GM12878 (cell line): ENCODE data around the gene SLC25A28. TPM values are rescaled to one million over a fixed set of nuclear protein-coding genes. Genes with fewer than 3 reads are reported as not detected.

Source experiments
- ATAC-seq: fragments of 200-7000 bp; cut with Tn5 transposase; 3 replicates; pipeline ENCODE4 v1.9.1; 2020; ENCODE audit warnings: mild to moderate bottlenecking, moderate library complexity
- BruUV-seq: library from RNA; stranded (reverse); fragments of 400-500 nt; replicated peaks from 2 replicates; lab custom pipeline; 2021; lab: Mats Ljungman, UMichigan
- CTCF ChIA-PET: fragments of 300-600 bp; sonication (Branson Sonifier 250); formaldehyde crosslinking; extraction: SDS; loops from one replicate; lab custom pipeline; 2021; ENCODE audit warnings: inconsistent platforms; lab: Yijun Ruan, JAX
- POLR2A ChIA-PET: fragments of 350-600 bp; formaldehyde crosslinking; extraction: SDS; loops from one replicate; lab custom pipeline; 2021; ENCODE audit warnings: inconsistent platforms; lab: Charles Lee
- RAD21 ChIA-PET: fragments of 300-600 bp; sonication (Branson Sonifier 250); formaldehyde crosslinking; loops from one replicate; lab custom pipeline; 2023; ENCODE audit warnings: antibody characterized with exemption; ENCODE audit not compliant: unreplicated experiment; lab: Charles Lee
- SMC1A ChIA-PET: fragments of 300-600 bp; sonication (Branson Sonifier 250); formaldehyde crosslinking; loops from one replicate; lab custom pipeline; 2023; ENCODE audit not compliant: unreplicated experiment, uncharacterized antibody; lab: Charles Lee
- DNase-seq: peaks from one replicate; pipeline ENCODE4 v3.0.0-alpha.2; 2011; ENCODE audit warnings: low read depth, low spot score
- FAIRE-seq: peaks from 3 replicates; lab custom pipeline; 2011; peaks lifted over from hg19 to GRCh38; lab: Jason Lieb, UNC
- H2AFZ ChIP-seq: 2 replicates; pipeline ENCODE4 v1.6.0; 2011; ENCODE audit warnings: low read depth, low read length, control low read depth; ENCODE audit not compliant: control insufficient read depth
- H3K27ac ChIP-seq: 2 replicates; pipeline ENCODE4 v1.5.1; 2011; ENCODE audit warnings: control low read depth; ENCODE audit not compliant: control insufficient read depth, insufficient read depth
- H3K27me3 ChIP-seq, 2 experiments: replicated peaks in 1 of 2; 2 replicates each; pipeline versions ENCODE4 v1.6.0 to v1.6.1; 2011; ENCODE audit warnings: low read length in 1 of 2; ENCODE audit not compliant: control insufficient read depth in 2 of 2, insufficient read depth in 2 of 2
- H3K36me3 ChIP-seq, 2 experiments: 2 replicates each; pipeline ENCODE4 v1.5.1; 2011; ENCODE audit warnings: low read length in 1 of 2; ENCODE audit not compliant: control insufficient read depth in 2 of 2, insufficient read depth in 2 of 2
- H3K4me1 ChIP-seq: 2 replicates; pipeline ENCODE4 v1.6.1; 2011; ENCODE audit warnings: mild to moderate bottlenecking, low read length, moderate library complexity, mixed read lengths; ENCODE audit not compliant: control insufficient read depth, insufficient read depth
- H3K4me2 ChIP-seq: 2 replicates; pipeline ENCODE4 v1.6.0; 2011; ENCODE audit warnings: control low read depth; ENCODE audit not compliant: control insufficient read depth, insufficient read depth
- H3K4me3 ChIP-seq: fragments of 200-600 bp; sonication (generic); 2 replicates; pipeline ENCODE4 v1.5.1; 2016
- H3K79me2 ChIP-seq: 2 replicates; pipeline ENCODE4 v1.6.0; 2011; ENCODE audit warnings: low read length; ENCODE audit not compliant: control insufficient read depth, insufficient read depth
- H3K9ac ChIP-seq: 2 replicates; pipeline ENCODE4 v1.8.0; 2011; ENCODE audit warnings: low read length, control low read depth, mixed read lengths; ENCODE audit not compliant: control insufficient read depth, insufficient read depth
- H3K9me3 ChIP-seq: replicated peaks from 3 replicates; pipeline ENCODE4 v1.5.1; 2011; ENCODE audit warnings: mild to moderate bottlenecking, low read length; ENCODE audit not compliant: control insufficient read depth, insufficient read depth
- H4K20me1 ChIP-seq: 2 replicates; pipeline ENCODE4 v1.6.0; 2011; ENCODE audit not compliant: control insufficient read depth, insufficient read depth
- BCL11A ChIP-seq: IDR thresholded peaks from 2 replicates; pipeline ENCODE4 v1.6.1; 2011; ENCODE audit warnings: low read depth, low read length
- ETV6 ChIP-seq, 2 experiments: fragments of 450-650 bp in 1 of 2; IDR thresholded peaks in 1 of 2; conservative IDR thresholded peaks in 1 of 2; 2 replicates each; pipeline ENCODE4 v1.6.1; 2014; ENCODE audit warnings: antibody characterized with exemption in 1 of 2, borderline replicate concordance in 1 of 2, low read depth in 1 of 2, mild to moderate bottlenecking in 1 of 2, moderate library complexity in 1 of 2
- KLF5 ChIP-seq: fragments of 450-650 bp; IDR thresholded peaks from 2 replicates; pipeline ENCODE4 v1.6.1; 2014; ENCODE audit warnings: mild to moderate bottlenecking; ENCODE audit not compliant: partially characterized antibody
- MLLT1 ChIP-seq: fragments of 450-650 bp; IDR thresholded peaks from 2 replicates; pipeline ENCODE4 v1.6.1; 2016; ENCODE audit warnings: mild to moderate bottlenecking
- NFYA ChIP-seq: IDR thresholded peaks from 2 replicates; pipeline ENCODE4 v1.6.1; 2011; ENCODE audit warnings: low read depth, mild to moderate bottlenecking, low read length, improper control_type of control experiment, borderline replicate concordance
- NFYB ChIP-seq: IDR thresholded peaks from 2 replicates; pipeline ENCODE4 v1.6.1; 2011; ENCODE audit warnings: low read depth, mild to moderate bottlenecking, low read length, improper control_type of control experiment, moderate library complexity; ENCODE audit not compliant: insufficient read depth
- NR2C1 ChIP-seq: fragments of 450-650 bp; IDR thresholded peaks from 2 replicates; pipeline ENCODE4 v1.6.1; 2017; ENCODE audit warnings: antibody characterized with exemption, mild to moderate bottlenecking, moderate library complexity
- NR2F1 ChIP-seq: fragments of 450-650 bp; conservative IDR thresholded peaks from 2 replicates; pipeline ENCODE4 v1.6.1; 2017; ENCODE audit warnings: mild to moderate bottlenecking
- PBX3 ChIP-seq: IDR thresholded peaks from 2 replicates; pipeline ENCODE4 v1.6.1; 2011; ENCODE audit warnings: mild to moderate bottlenecking, low read depth, low read length, moderate library complexity; ENCODE audit not compliant: insufficient replicate concordance
- TARDBP ChIP-seq: IDR thresholded peaks from 2 replicates; pipeline ENCODE4 v1.6.1; 2016; ENCODE audit warnings: borderline replicate concordance
- USF2 ChIP-seq: IDR thresholded peaks from 2 replicates; pipeline ENCODE4 v1.6.1; 2011; ENCODE audit warnings: low read depth, low read length, improper control_type of control experiment, borderline replicate concordance
- ZBTB40 ChIP-seq: fragments of 450-650 bp; IDR thresholded peaks from 2 replicates; pipeline ENCODE4 v1.6.1; 2016; ENCODE audit warnings: mild to moderate bottlenecking, moderate library complexity, borderline replicate concordance
- ZZZ3 ChIP-seq: IDR thresholded peaks from 2 replicates; pipeline ENCODE4 v1.6.1; 2011; ENCODE audit warnings: low read depth; ENCODE audit not compliant: control insufficient read depth, insufficient read length
- WGBS: methylation state at CpG from one replicate; pipeline ENCODE4 v1.1.6; 2016; ENCODE audit warnings: low lambda C conversion rate; ENCODE audit not compliant: insufficient replicate concordance, insufficient coverage; ENCODE audit errors: missing lambda C conversion rate; 5-methylcytosine and 5-hydroxymethylcytosine counted together
- in situ Hi-C: fragments of 300-500 bp; cut with MboI; formaldehyde crosslinking; loops from 9 replicates; pipeline ENCODE4 v1.14.3; 2018; ENCODE audit warnings: mixed read lengths
- intact Hi-C: fragments of 100-400 bp; cut with micrococcal nuclease; formaldehyde crosslinking; loops from one replicate; pipeline ENCODE4 v1.14.2; 2022; ENCODE audit not compliant: unreplicated experiment
- polyA plus RNA-seq, 11 experiments: library from polyadenylated mRNA; depleted of rRNA in 4 of 11; unstranded in 6 of 11; stranded (reverse) in 5 of 11; fragments of >200 nt; fragmentation: Nextera tagmentation in 4 of 11; fragmentation: Illumina TruSeq in 1 of 11; extraction: Ambion mirVana in 4 of 11; extraction: Trizol in 1 of 11; gene quantifications; 1 replicate in 1 of 11; 2 replicates in 10 of 11; pipeline versions ENCODE4 v1.2.1 to v1.2.3, GENCODE V29; 2011 to 2016; ENCODE audit warnings: inconsistent platforms in 2 of 11, missing spikeins in 2 of 11, low read depth in 1 of 11
- total RNA-seq, 4 experiments: library from RNA; depleted of rRNA in 3 of 4; stranded (reverse); fragments of >200 nt in 3 of 4; fragmentation: Illumina TruSeq in 1 of 4; extraction: Trizol in 1 of 4; gene quantifications; 2 replicates each; pipeline versions ENCODE4 v1.2.1 to v1.2.3, GENCODE V29; 2013 to 2021

SLC25A28 gene
- total and polyA plus RNA-seq, 10 of the 15 experiments (the other 5 are each of a cell fraction or from before 2014, with no cell fraction given): 7.5 to 47.8 (median 24.9) TPM

GRCh38 chr10:99595770-99596465, 24.3 kb downstream of the SLC25A28 start (continued):
- TF ChIP-seq ZBTB40 (no peak), NFYB (no peak), USF2 (no peak)

GRCh38 chr10:99595236-99595635, 25.0 kb downstream of the SLC25A28 start:
- POLR2A ChIA-PET: interaction anchor here (0.5 kb wide), 1 partner anchor 20 kb away, joined by 4 read pairs; no protein-coding TSS in a partner anchor
- Histone ChIP-seq H3K4me2 (no peak overlapping the region), H3K27ac (no peak overlapping the region), H3K36me3 (no peaks in the 10 kb centered on the region), H3K27me3 (no peaks in the 10 kb centered on the region), H3K9me3 (no peaks in the 10 kb centered on the region), H4K20me1 (no peaks in the 10 kb centered on the region), H3K4me3 (no peak overlapping the region), H3K9ac (no peak overlapping the region), H3K79me2 (no peaks in the 10 kb centered on the region), H2AFZ (no peak overlapping the region), H3K4me1 (peaks cover 5% of the 10 kb centered on the region)
- ATAC-seq (no peak), DNase-seq (no peak), FAIRE-seq (no peak)
- SMC1A ChIA-PET: interaction anchor here (1.9 kb wide), 1 partner anchor 17 kb away, joined by 4 read pairs; no protein-coding TSS in a partner anchor
- in situ Hi-C loops (no loop called here), intact Hi-C loops (no loop called here)
- BruUV-seq: no TSS peak
- CTCF ChIA-PET: interaction anchor here (1.2 to 2.1 kb wide), 3 partner anchors 17 to 36 kb away, joined by 3 to 7 read pairs (median 3); no protein-coding TSS in a partner anchor
- WGBS: 31% methylated on average over 3 of the region's 3 CpGs
- RAD21 ChIA-PET: interaction anchor here (0.6 kb wide), 1 partner anchor 53 kb away, joined by 3 read pairs; no protein-coding TSS in a partner anchor
- TF ChIP-seq ETV6 (conservative IDR thresholded peaks at IDR 0.05 in 1 of 2, IDR thresholded peaks at IDR 0.05 in 1 of 2; ENCODE audit: borderline replicate concordance in 1 of 2, low read depth in 1 of 2) (no peak), NFYA (no peak), NR2F1 (no peak), KLF5 (no peak), ZZZ3 (no peak), BCL11A (no peak), PBX3 (no peak), MLLT1 (no peak), NR2C1 (no peak), TARDBP (no peak)
